CD4-positive, alpha-beta T cell (primary cell): ENCODE results near the gene PLA2G4D. TPM values are rescaled to one million over a fixed set of nuclear protein-coding genes. Genes with fewer than 3 reads are reported as not detected.

Experiments
- ATAC-seq: fragments of 200-7000 bp; cut with Tn5 transposase; one replicate; pipeline ENCODE4 v1.10.0; 2022; ENCODE audit warnings: mild to moderate bottlenecking; ENCODE audit not compliant: poor library complexity
- CTCF ChIA-PET: fragments of 350-600 bp; sonication (Branson Sonifier 250); formaldehyde crosslinking; loops from one replicate; lab custom pipeline; 2021; ENCODE audit warnings: antibody characterized with exemption, inconsistent platforms; lab: Charles Lee
- POLR2A ChIA-PET: fragments of 350-600 bp; sonication (Branson Sonifier 250); formaldehyde crosslinking; loops from one replicate; lab custom pipeline; 2021; ENCODE audit warnings: antibody characterized with exemption, inconsistent platforms; lab: Charles Lee
- DNase-seq, 14 experiments: peaks; one replicate each; pipeline ENCODE4 v3.0.0-alpha.2; 2013 to 2020; ENCODE audit warnings: mixed read lengths in 2 of 14
- H3K27ac ChIP-seq, 2 donors: one replicate each; pipeline versions ENCODE4 v1.5.1 to v1.7.0; 2013; ENCODE audit warnings: low read length in 2 of 2, low read depth in 1 of 2, mild to moderate bottlenecking in 1 of 2
- H3K27me3 ChIP-seq, 2 experiments: 1 replicate in 1 of 2; 2 replicates in 1 of 2; pipeline versions ENCODE4 v1.6.1 to v1.7.0; 2013; ENCODE audit warnings: low read length in 2 of 2, control low read depth in 1 of 2, mild to moderate bottlenecking in 1 of 2, moderate library complexity in 1 of 2; ENCODE audit not compliant: insufficient read depth in 2 of 2, control insufficient read depth in 1 of 2
- H3K36me3 ChIP-seq: one replicate; pipeline ENCODE4 v1.6.1; 2013; ENCODE audit warnings: low read length, control low read depth; ENCODE audit not compliant: insufficient read depth
- H3K4me1 ChIP-seq: one replicate; pipeline ENCODE4 v1.6.1; 2013; ENCODE audit warnings: low read length, control low read depth; ENCODE audit not compliant: insufficient read depth
- H3K4me3 ChIP-seq: one replicate; pipeline ENCODE4 v1.5.1; 2013; ENCODE audit warnings: mild to moderate bottlenecking, low read length, moderate library complexity
- H3K9me3 ChIP-seq, 2 experiments: 1 replicate in 1 of 2; 2 replicates in 1 of 2; pipeline versions ENCODE4 v1.6.1 to v1.7.0; 2013; ENCODE audit warnings: low read length in 2 of 2, mild to moderate bottlenecking in 2 of 2, control low read depth in 1 of 2, moderate library complexity in 1 of 2; ENCODE audit not compliant: control insufficient read depth in 1 of 2, insufficient read depth in 1 of 2
- H3K27ac Mint-ChIP-seq: one replicate; pipeline ENCODE4 v1.8.0; 2020; ENCODE audit warnings: mixed read lengths
- H3K27me3 Mint-ChIP-seq: one replicate; pipeline ENCODE4 v1.8.0; 2021; ENCODE audit warnings: mixed read lengths
- H3K36me3 Mint-ChIP-seq: one replicate; pipeline ENCODE4 v1.8.0; 2021; ENCODE audit warnings: low read depth, mixed read lengths
- H3K4me1 Mint-ChIP-seq: one replicate; pipeline ENCODE4 v1.8.0; 2021; ENCODE audit warnings: low read depth, mixed read lengths
- H3K4me3 Mint-ChIP-seq: one replicate; pipeline ENCODE4 v1.8.0; 2020; ENCODE audit warnings: mild to moderate bottlenecking, mixed read lengths
- H3K9me3 Mint-ChIP-seq: one replicate; pipeline ENCODE4 v1.8.0; 2020; ENCODE audit warnings: mixed read lengths
- CTCF ChIP-seq: fragments of 200-600 bp; IDR thresholded peaks from one replicate; pipeline ENCODE4 v1.8.0; 2022; ENCODE audit warnings: antibody characterized with exemption, mild to moderate bottlenecking
- intact Hi-C, 2 experiments: fragments of 100-400 bp; cut with DNase I in 1 of 2; cut with micrococcal nuclease in 1 of 2; formaldehyde crosslinking; loops; one replicate each; pipeline versions ENCODE4 v1.15.1 to v1.9.0; 2023 to 2025; cut with DNase I, micrococcal nuclease
- total RNA-seq, 174 experiments: library from RNA in 2 of 174; stranded (reverse) in 2 of 174; gene quantifications; one replicate each; pipeline ENCODE4 v1.2.3 and lab custom pipeline; 2021 to 2026

The PLA2G4D gene
- total RNA-seq, 2 experiments from 2014 or later: not detected

DNA sequence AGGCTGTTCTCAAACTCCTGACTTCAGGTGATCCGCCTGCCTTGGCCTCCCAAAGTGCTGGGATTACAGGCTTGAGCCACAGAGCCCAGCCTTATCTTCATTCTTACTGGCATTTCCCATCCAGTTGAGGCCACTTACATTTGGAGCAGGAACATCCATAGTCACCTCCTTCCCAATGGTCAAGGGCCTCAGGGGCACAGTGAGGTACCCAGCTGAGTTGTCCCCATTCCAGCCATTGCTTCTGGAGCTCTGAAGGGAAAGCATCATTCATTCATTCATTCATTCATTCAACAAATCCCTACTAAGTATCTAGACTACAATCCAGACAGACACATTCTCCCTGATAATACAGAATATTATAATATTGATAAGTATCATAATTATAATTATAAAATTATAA is 12.2 kb downstream of the PLA2G4D start:
- H3K4me1 ChIP-seq: peaks cover 15% of the 10 kb centered on the region
- H3K27ac ChIP-seq: no peak overlapping the region
- no peak for TF ChIP-seq CTCF
- H3K4me3 ChIP-seq: no peak overlapping the region
- H3K36me3 Mint-ChIP-seq: no peaks in the 10 kb centered on the region
- POLR2A ChIA-PET: no interaction called here
- no peaks in the 10 kb centered on the region for H3K4me1 Mint-ChIP-seq
- H3K4me3 Mint-ChIP-seq: no peak overlapping the region
- no peak for DNase-seq
- peaks cover 26% of the 10 kb centered on the region for H3K27me3 Mint-ChIP-seq
- intact Hi-C loops: no loop called here
- no peaks in the 10 kb centered on the region for H3K9me3 ChIP-seq
- no peaks in the 10 kb centered on the region for H3K36me3 ChIP-seq
- CTCF ChIA-PET: no interaction called here
- H3K9me3 Mint-ChIP-seq: no peaks in the 10 kb centered on the region
- H3K27ac Mint-ChIP-seq: no peak overlapping the region
- ATAC-seq: no peak
- H3K27me3 ChIP-seq: peaks cover 0 to 3% of the 10 kb centered on the region in 2 experiments

GRCh38 chr15:42080919-42081830 is 13.2 kb downstream of the PLA2G4D start:
- intact Hi-C loops: no loop called here
- Histone ChIP-seq H3K36me3 (no peaks in the 10 kb centered on the region), H3K4me1 (peaks cover 15% of the 10 kb centered on the region), H3K9me3 (no peaks in the 10 kb centered on the region), H3K4me3 (no peak overlapping the region), H3K27me3 (no peaks in the 10 kb centered on the region), H3K27ac (no peak overlapping the region)
- Mint-ChIP-seq H3K27ac (no peak overlapping the region), H3K36me3 (no peaks in the 10 kb centered on the region), H3K9me3 (no peaks in the 10 kb centered on the region), H3K27me3 (peaks cover 22% of the 10 kb centered on the region), H3K4me1 (no peaks in the 10 kb centered on the region), H3K4me3 (no peak overlapping the region)
- ChIA-PET CTCF (no interaction called here), POLR2A (no interaction called here)
- TF ChIP-seq CTCF: no peak
- no peak for DNase-seq
- no peak for ATAC-seq

- no peak overlapping the region for H3K27ac Mint-ChIP-seq
- no peak overlapping the region for H3K27ac ChIP-seq
- ChIA-PET CTCF (no interaction called here), POLR2A (no interaction called here)
- H3K4me1 Mint-ChIP-seq: no peaks in the 10 kb centered on the region
- TF ChIP-seq CTCF: no peak
- H3K9me3 Mint-ChIP-seq: no peaks in the 10 kb centered on the region
- intact Hi-C loops: no loop called here
- no peaks in the 10 kb centered on the region for H3K27me3 ChIP-seq
- ATAC-seq (no peak), DNase-seq (no peak)
- no peaks in the 10 kb centered on the region for H3K36me3 ChIP-seq
- H3K4me3 Mint-ChIP-seq: no peak overlapping the region
- H3K27me3 Mint-ChIP-seq: peaks cover 22% of the 10 kb centered on the region
- H3K36me3 Mint-ChIP-seq: no peaks in the 10 kb centered on the region
- H3K4me1 ChIP-seq: peaks cover 15% of the 10 kb centered on the region
- no peaks in the 10 kb centered on the region for H3K9me3 ChIP-seq
- H3K4me3 ChIP-seq: no peak overlapping the region
Observed at GRCh38 chr15:42080186-42080918, 14.0 kb downstream of the PLA2G4D start.
